ENCODE measurements around the gene HMGN3. TPM values are rescaled to one million over a fixed set of nuclear protein-coding genes. Genes with fewer than 3 reads are reported as not detected.

The HMGN3 gene
- polyA plus RNA-seq, 1 donor: 111 TPM

DNA sequence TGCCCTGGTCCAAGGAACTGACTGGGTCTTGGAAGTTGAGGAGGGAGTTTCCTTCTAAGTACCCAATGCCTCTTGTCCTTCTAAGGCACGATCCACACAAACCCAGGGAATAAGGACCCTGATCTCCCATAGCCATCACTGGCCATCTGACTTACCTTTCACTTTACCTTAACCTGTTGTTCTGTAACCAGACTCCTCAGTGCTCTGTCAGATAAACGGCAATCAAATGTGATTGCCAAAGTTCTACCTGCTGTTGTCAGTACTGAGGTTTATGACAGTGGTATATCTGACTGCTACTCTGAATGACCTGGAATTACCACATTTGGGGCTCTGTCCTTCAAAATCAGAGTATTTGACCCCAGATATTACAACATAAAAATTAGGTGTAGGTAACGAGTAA is 49.8 kb downstream of the HMGN3 start:
- no peak for DNase-seq (ENCODE audit: low read depth)

- DNase-seq (ENCODE audit: low read depth): no peak
Measured at GRCh38 chr6:79184086-79184485, 50.4 kb downstream of the HMGN3 start.

DNA sequence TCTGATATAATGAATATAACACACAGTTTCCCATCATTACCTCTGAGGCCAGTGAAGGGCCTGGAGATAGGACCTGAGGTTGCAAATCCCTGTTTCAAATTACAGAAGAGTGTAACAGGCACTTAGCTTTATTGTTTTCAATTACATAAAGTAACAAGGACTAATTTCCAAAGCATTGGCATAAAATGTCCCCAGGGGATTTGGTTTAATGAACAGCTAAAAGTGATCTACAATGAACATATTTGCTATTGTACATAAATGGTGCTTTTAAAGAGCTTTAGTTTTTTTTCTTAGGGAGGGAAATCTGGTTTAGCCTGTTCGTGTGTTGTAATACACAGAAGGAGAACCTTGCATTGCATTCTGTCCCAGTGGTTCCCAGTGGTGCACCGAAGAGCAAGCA is 54.4 kb downstream of the HMGN3 start:
- no peak for DNase-seq (ENCODE audit: low read depth)

DNA sequence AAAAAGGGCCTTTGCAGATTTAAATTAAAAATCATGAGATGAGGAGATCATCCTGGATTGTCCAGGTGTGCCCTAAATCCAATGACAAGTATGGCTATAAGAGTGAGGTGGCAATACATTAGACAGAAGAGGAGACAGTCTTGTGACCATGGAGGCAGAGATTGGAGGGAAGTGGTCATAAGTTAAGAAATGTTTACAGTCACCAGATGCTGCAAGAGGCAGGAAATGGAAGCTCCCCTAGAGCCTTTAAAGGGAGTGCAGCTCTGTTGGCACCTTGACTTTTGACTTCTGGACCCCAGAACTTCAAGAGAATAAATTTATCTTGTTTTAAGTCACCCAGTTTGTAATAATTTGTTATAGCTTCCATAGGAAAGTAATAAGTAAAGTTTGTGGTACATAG is 61.1 kb downstream of the HMGN3 start:
- DNase-seq (ENCODE audit: low read depth): no peak

DNA sequence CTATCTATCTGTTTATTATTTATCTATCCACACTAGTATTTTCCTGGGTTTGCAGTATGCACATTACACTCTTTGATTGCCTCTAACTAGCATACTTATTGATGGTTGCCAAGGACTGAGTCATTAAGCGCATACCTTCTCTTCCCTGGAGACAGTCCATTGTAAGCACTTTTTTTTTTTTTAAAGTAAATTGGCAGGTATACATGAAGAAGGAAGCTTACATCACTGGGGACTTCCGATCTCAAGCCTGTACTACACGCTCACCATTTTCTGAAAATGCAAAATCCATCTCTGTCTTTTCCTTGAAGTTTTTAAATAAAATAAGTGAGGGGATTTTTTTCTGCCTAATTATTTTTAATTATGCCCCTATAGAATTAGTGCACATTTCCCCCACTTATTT is 63.5 kb downstream of the HMGN3 start:
- peak; percentile 49 for DNase-seq (ENCODE audit: low read depth)

- DNase-seq (ENCODE audit: low read depth): no peak
Measured at GRCh38 chr6:79170431-79170830, 64.1 kb downstream of the HMGN3 start.

DNA sequence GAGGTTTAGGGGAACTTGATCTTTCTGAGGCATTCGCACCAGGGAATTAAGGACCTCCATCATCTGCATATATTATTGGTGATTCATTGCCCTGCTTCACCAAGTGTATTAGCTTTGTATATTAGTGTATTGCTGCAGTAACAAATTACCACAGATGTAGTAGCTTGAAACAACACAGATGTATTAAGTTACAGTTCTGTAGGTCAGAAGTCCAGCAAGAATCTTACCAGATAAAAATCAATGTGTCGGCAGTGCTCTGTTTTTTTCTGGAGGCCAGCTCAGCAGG is 65.8 kb downstream of the HMGN3 start:
- no peak for DNase-seq (ENCODE audit: low read depth)

GRCh38 chr6:79167931-79168694 is 66.4 kb downstream of the HMGN3 start:
- DNase-seq (ENCODE audit: low read depth): no peak

DNA sequence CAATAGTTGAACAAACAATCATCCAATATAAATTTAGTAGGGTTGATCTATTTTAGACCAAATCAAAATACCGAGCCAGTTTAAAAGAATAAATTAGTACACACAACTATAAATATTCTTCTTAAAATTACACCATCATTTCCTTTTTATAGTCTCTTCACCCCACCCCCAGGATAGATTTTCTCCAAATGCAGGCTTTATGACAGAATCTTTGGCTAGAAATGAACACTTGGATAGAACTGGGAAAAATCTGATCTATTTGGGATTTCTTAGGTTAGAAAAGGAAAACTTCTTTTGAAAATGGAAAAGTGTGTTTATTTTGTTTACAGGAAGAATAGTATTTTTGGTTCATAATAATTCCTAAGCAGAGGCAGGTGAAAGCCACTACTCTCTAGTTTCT is 74.6 kb downstream of the HMGN3 start:
- DNase-seq (ENCODE audit: low read depth): no peak

DNA sequence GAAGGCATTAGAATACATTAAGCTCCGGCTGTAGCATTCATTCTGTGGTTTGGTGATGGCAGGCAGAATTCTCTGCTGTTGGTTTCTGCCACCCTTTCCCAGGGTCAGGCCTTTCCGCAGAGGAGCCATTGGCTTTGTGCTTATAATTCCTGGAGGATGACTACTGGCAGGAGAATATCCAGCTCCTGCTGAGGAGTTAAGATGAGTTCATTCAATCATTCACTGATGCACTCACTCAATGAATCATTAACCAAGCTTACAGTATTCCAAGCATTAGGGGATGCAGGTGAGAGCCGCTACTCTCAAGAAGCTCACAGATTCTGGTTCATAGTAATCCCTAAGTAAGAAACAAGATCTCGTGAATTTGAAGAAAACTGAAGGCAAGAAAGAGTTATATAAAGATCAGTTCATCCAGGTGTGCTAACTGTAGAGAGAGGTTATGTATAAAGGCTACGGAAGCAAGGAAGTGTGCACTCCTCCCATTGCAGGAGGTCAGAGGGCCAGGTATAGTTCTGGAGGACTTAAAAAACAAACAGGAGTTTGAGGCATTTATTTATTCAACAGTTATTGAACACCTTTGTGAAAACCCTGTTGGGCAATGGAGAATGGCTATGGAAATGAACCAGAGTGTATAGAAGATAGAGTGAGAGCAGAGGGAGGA is 75.5 kb downstream of the HMGN3 start:
- no peak for DNase-seq (ENCODE audit: low read depth)

GRCh38 chr6:79157961-79158644 is 76.4 kb downstream of the HMGN3 start:
- no peak for DNase-seq (ENCODE audit: low read depth)

- DNase-seq (ENCODE audit: low read depth): no peak
Measured at GRCh38 chr6:79152269-79152737, 82.2 kb downstream of the HMGN3 start.

Other genes starting within 250 kb of the HMGN3 start
- 25.5 TPM for gene PHIP, start 156.4 kb downstream of the HMGN3 start, polyA plus RNA-seq (ENCODE audit: insufficient read length)